ENCODE results near the gene IL17REL. TPM values are rescaled to one million over a fixed set of nuclear protein-coding genes. Genes with fewer than 3 reads are reported as not detected.
"Not testable (repeated sequence)": the region's sequence is repeated elsewhere in the genome, so short reads cannot be mapped to it uniquely, and the experiment has no call there.

Gene IL17REL
- total RNA-seq, 1 donor from 2014 or later = not detected

DNA sequence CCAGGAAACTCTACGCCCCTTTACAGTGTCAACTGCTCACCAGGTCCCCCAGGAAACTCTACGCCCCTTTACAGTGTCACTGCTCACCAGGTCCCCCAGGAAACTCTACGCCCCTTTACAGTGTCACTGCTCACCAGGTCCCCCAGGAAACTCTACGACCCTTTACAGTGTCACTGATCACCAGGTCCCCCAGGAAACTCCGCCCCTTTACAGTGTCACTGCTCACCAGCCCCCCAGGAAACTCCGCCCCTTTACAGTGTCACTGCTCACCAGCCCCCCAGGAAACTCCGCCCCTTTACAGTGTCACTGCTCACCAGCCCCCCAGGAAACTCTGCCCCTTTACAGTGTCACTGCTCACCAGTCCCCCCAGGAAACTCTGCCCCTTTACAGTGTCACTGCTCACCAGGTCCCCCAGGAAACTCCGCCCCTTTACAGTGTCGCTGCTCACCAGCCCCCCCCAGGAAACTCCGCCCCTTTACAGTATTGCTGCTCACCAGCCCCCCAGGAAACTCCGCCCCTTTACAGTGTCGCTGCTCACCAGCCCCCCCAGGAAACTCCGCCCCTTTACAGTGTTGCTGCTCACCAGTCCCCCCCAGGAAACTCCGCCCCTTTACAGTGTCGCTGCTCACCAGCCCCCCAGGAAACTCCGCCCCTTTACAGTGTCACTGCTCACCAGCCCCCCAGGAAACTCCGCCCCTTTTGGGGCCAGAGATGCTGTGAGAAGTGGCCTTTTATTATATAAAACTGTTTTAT is 67.3 kb downstream of the IL17REL start:
- DNase-seq (ENCODE audit: low spot score) = not testable (repeated sequence)

Other genes with a start within 250 kb of the IL17REL start
- gene BRD1, start 184.9 kb downstream of the IL17REL start, total RNA-seq = 41.5 TPM
- gene ZBED4, start 158.9 kb downstream of the IL17REL start, total RNA-seq = 13.6 TPM
- 20.5 TPM for gene ALG12, start 94.3 kb downstream of the IL17REL start, total RNA-seq
- gene CRELD2, start 94.1 kb downstream of the IL17REL start, total RNA-seq = 42.8 TPM
- 75.0 TPM for gene PIM3, start 52.0 kb downstream of the IL17REL start, total RNA-seq
- not detected for gene TTLL8, start 45.5 kb upstream of the IL17REL start, total RNA-seq
- gene MLC1, start 72.7 kb upstream of the IL17REL start, total RNA-seq = 0.34 TPM
- 0.26 TPM for gene MOV10L1, start 77.2 kb upstream of the IL17REL start, total RNA-seq
- gene PANX2, start 158.0 kb upstream of the IL17REL start, total RNA-seq = 1.9 TPM
- gene TRABD, start 173.1 kb upstream of the IL17REL start, total RNA-seq = 64.5 TPM
- 24.7 TPM for gene SELENOO, start 188.2 kb upstream of the IL17REL start, total RNA-seq
- 57.2 TPM for gene TUBGCP6, start 232.3 kb upstream of the IL17REL start, total RNA-seq
- 52.4 TPM for gene HDAC10, start 238.5 kb upstream of the IL17REL start, total RNA-seq
- 14.1 TPM for gene MAPK12, start 248.9 kb upstream of the IL17REL start, total RNA-seq